Motor neuron (in vitro differentiated cells): ENCODE results near the gene HEXB. TPM values are rescaled to one million over a fixed set of nuclear protein-coding genes. Genes with fewer than 3 reads are reported as not detected.
"Not testable (repeated sequence)": the region's sequence is repeated elsewhere in the genome, so short reads cannot be mapped to it uniquely, and the experiment has no call there.

ENCODE experiments used
- ATAC-seq, 8 experiments: fragments of 200-7000 bp; cut with Tn5 transposase; replicated peaks in 6 of 8; 2 replicates each; pipeline ENCODE4 v1.8.0; 2021; ENCODE audit warnings: mild to moderate bottlenecking in 8 of 8, moderate library complexity in 8 of 8
- H3K27ac ChIP-seq, 2 donors: fragments of 250-450 bp; sonication (Bioruptor Pico); 2 replicates each; pipeline ENCODE4 v1.9.0; 2021; ENCODE audit warnings: antibody characterized with exemption in 2 of 2, mild to moderate bottlenecking in 2 of 2, moderate library complexity in 1 of 2
- H3K4me1 ChIP-seq, 2 donors: fragments of 250-450 bp; sonication (Bioruptor Pico); replicated peaks in 1 of 2; 2 replicates each; pipeline ENCODE4 v1.6.1; 2021; ENCODE audit warnings: antibody characterized with exemption in 2 of 2, mild to moderate bottlenecking in 2 of 2, moderate library complexity in 1 of 2
- H3K4me3 ChIP-seq, 5 donors: fragments of 250-450 bp; sonication (Bioruptor Pico); 2 replicates each; pipeline ENCODE4 v1.9.0; 2021; ENCODE audit warnings: antibody characterized with exemption in 5 of 5, mild to moderate bottlenecking in 5 of 5, moderate library complexity in 4 of 5
- WGBS, 10 experiments: fragments of 450-650 bp; shearing (Covaris generic); methylation state at CpG; one replicate each; pipeline ENCODE4 v1.0.0; 2022; 5-methylcytosine and 5-hydroxymethylcytosine counted together
- in situ Hi-C, 9 experiments: fragments of 400-800 bp; cut with MboI; loops; one replicate each; pipeline ENCODE4 v1.15.0; 2021; ENCODE audit warnings: low sequenced_read_pairs in 9 of 9, low pct_unique_long_range_greater_than_20kb in 2 of 9; ENCODE audit not compliant: unreplicated experiment in 9 of 9
- total RNA-seq, 8 experiments: library from RNA; unstranded; fragments of 300-600 nt; gene quantifications; 2 replicates each; pipeline versions ENCODE4 v1.2.3 to v1.2.4, GENCODE V29; 2022

The HEXB gene
- total RNA-seq, 8 experiments from 2014 or later, result 21.8 to 275 (median 46.6) TPM

GRCh38 chr5:74679966-74680365 lies 5.1 kb upstream of the HEXB start:
- in situ Hi-C loops, result loop anchor here in 2 of 9 experiments (10.0 kb wide), 1 partner anchor 235 kb away; no protein-coding TSS in a partner anchor
- ATAC-seq, result no peak
- Histone ChIP-seq H3K4me3 (no peak overlapping the region), H3K4me1 (no peaks in the 10 kb centered on the region), H3K27ac (no peak overlapping the region)
- WGBS, 10 experiments, result 33 to 97% (median 86%) methylated on average over 1 to 4 of the region's 4 CpGs; no CpG with 5 or more reads in 1 of the 10 experiments

- peak in 3 of 8 experiments; percentile 2 to 5 (median 3) for ATAC-seq
- in situ Hi-C loops, result no loop called here
- H3K27ac ChIP-seq, result no peak overlapping the region
Measured at GRCh38 chr5:74685979-74686631, 1.1 kb downstream of the HEXB start.

GRCh38 chr5:74686962-74687751 lies 2.1 kb downstream of the HEXB start:
- in situ Hi-C loops, result no loop called here

More at GRCh38 chr5:74685979-74686631, 1.1 kb downstream of the HEXB start:
- WGBS, 10 experiments, result 8 to 88% (median 53%) methylated on average over 1 to 9 of the region's 10 CpGs; no CpG with 5 or more reads in 1 of the 10 experiments
- Histone ChIP-seq H3K4me3 (peak overlapping the region; percentile 52 to 87 (median 76)), H3K4me1 (peaks cover 4 to 7% of the 10 kb centered on the region in 2 donors)

GRCh38 chr5:74693191-74693590 lies 8.2 kb downstream of the HEXB start:
- in situ Hi-C loops, result no loop called here
- H3K4me1 ChIP-seq, result no peaks in the 10 kb centered on the region
- no peak overlapping the region for H3K4me3 ChIP-seq
- no peak overlapping the region for H3K27ac ChIP-seq
- no peak for ATAC-seq
- 67 to 100% (median 85%) methylated on average over 1 to 4 of the region's 4 CpGs; no CpG with 5 or more reads in 1 of the 10 experiments for WGBS, 10 experiments

More at GRCh38 chr5:74686962-74687751, 2.1 kb downstream of the HEXB start:
- H3K4me3 ChIP-seq, result no peak overlapping the region
- 70 to 100% (median 85%) methylated on average over 2 to 5 of the region's 5 CpGs; no CpG with 5 or more reads in 1 of the 10 experiments for WGBS, 10 experiments
- ATAC-seq, result no peak
- no peak overlapping the region for H3K27ac ChIP-seq
- H3K4me1 ChIP-seq, result peaks cover 4 to 7% of the 10 kb centered on the region in 2 donors

- no peak overlapping the region for H3K4me3 ChIP-seq
- WGBS, 10 experiments, result 80 to 100% (median 83%) methylated on average over 1 of the region's 1 CpG; no CpG with 5 or more reads in 5 of the 10 experiments
- no peaks in the 10 kb centered on the region for H3K4me1 ChIP-seq
- in situ Hi-C loops, result no loop called here
- no peak overlapping the region for H3K27ac ChIP-seq
- ATAC-seq, result no peak
Measured at GRCh38 chr5:74717596-74717995, 32.6 kb downstream of the HEXB start.

GRCh38 chr5:74722271-74722670 lies 37.2 kb downstream of the HEXB start:
- no peak overlapping the region for H3K27ac ChIP-seq
- in situ Hi-C loops, result no loop called here
- H3K4me1 ChIP-seq, result no peaks in the 10 kb centered on the region
- no peak for ATAC-seq
- H3K4me3 ChIP-seq, result no peak overlapping the region
- 62 to 100% (median 94%) methylated on average over 1 of the region's 1 CpG; no CpG with 5 or more reads in 4 of the 10 experiments for WGBS, 10 experiments

GRCh38 chr5:74725331-74725730 lies 40.3 kb downstream of the HEXB start:
- WGBS, 10 experiments, result 86 to 100% (median 100%) methylated on average over 1 of the region's 1 CpG; no CpG with 5 or more reads in 3 of the 10 experiments
- Histone ChIP-seq H3K4me1 (no peaks in the 10 kb centered on the region), H3K27ac (no peak overlapping the region), H3K4me3 (no peak overlapping the region)
- ATAC-seq, result no peak
- in situ Hi-C loops, result no loop called here

GRCh38 chr5:74736759-74737158 lies 51.7 kb downstream of the HEXB start:
- 70 to 100% (median 89%) methylated on average over 3 to 6 of the region's 6 CpGs; no CpG with 5 or more reads in 1 of the 10 experiments for WGBS, 10 experiments
- H3K4me1 ChIP-seq, result no peaks in the 10 kb centered on the region
- in situ Hi-C loops, result no loop called here
- H3K4me3 ChIP-seq, result no peak overlapping the region
- no peak overlapping the region for H3K27ac ChIP-seq
- no peak for ATAC-seq

- no peak for ATAC-seq
- Histone ChIP-seq H3K4me1 (no peaks in the 10 kb centered on the region), H3K27ac (no peak overlapping the region), H3K4me3 (no peak overlapping the region)
- 50 to 100% (median 88%) methylated on average over 1 to 4 of the region's 4 CpGs for WGBS, 10 experiments
- in situ Hi-C loops, result no loop called here
Measured at GRCh38 chr5:74738406-74738805, 53.4 kb downstream of the HEXB start.

GRCh38 chr5:74748742-74749141 lies 63.7 kb downstream of the HEXB start:
- WGBS, 10 experiments, result 91 to 100% (median 98%) methylated on average over 3 to 4 of the region's 4 CpGs; no CpG with 5 or more reads in 4 of the 10 experiments
- H3K27ac ChIP-seq, H3K4me3 ChIP-seq, in situ Hi-C loops, H3K4me1 ChIP-seq, ATAC-seq: not testable (repeated sequence)

GRCh38 chr5:74761241-74761640 lies 76.2 kb downstream of the HEXB start:
- WGBS, 10 experiments, result 80 to 100% (median 100%) methylated on average over 1 of the region's 1 CpG; no CpG with 5 or more reads in 6 of the 10 experiments
- Histone ChIP-seq H3K4me3 (no peak overlapping the region), H3K4me1 (peaks cover 14% of the 10 kb centered on the region in 2 donors), H3K27ac (no peak overlapping the region)
- ATAC-seq, result no peak
- in situ Hi-C loops, result loop anchor here in 2 of 9 experiments (25.0 kb wide), 2 partner anchors 151 to 576 kb away; partner anchors contain the start of gene HMGCR (in 1 of the 2)

GRCh38 chr5:74762599-74762998 lies 77.6 kb downstream of the HEXB start:
- H3K27ac ChIP-seq, result no peak overlapping the region
- 80 to 100% (median 96%) methylated on average over 1 to 2 of the region's 2 CpGs; no CpG with 5 or more reads in 2 of the 10 experiments for WGBS, 10 experiments
- H3K4me1 ChIP-seq, result peaks cover 14% of the 10 kb centered on the region in 2 donors
- no peak for ATAC-seq
- no peak overlapping the region for H3K4me3 ChIP-seq
- in situ Hi-C loops, result loop anchor here in 2 of 9 experiments (25.0 kb wide), 2 partner anchors 150 to 575 kb away; partner anchors contain the start of gene HMGCR (in 1 of the 2)

GRCh38 chr5:74763504-74763903 lies 78.5 kb downstream of the HEXB start:
- H3K4me1 ChIP-seq, result peaks cover 17 to 19% of the 10 kb centered on the region in 2 donors
- ATAC-seq, result no peak
- no peak overlapping the region for H3K4me3 ChIP-seq
- in situ Hi-C loops, result loop anchor here in 2 of 9 experiments (25.0 kb wide), 2 partner anchors 149 to 574 kb away; partner anchors contain the start of gene HMGCR (in 1 of the 2)
- no peak overlapping the region for H3K27ac ChIP-seq
